Spleen (tissue), 11 donors: Measurements from ENCODE around the gene ZC3H7B. TPM values are rescaled to one million over a fixed set of nuclear protein-coding genes. Genes with fewer than 3 reads are reported as not detected.

Source experiments
- DNase-seq: peaks from one replicate; pipeline ENCODE4 v3.0.0-alpha.2; 2020
- H3K27ac ChIP-seq, 8 donors: fragments of 200-600 bp; sonication (generic) in 7 of 8; 1 replicate in 4 of 8; 2 replicates in 4 of 8; pipeline versions ENCODE4 v1.5.0 to v1.8.0; 2016 to 2021; ENCODE audit warnings: inconsistent platforms in 4 of 8, mild to moderate bottlenecking in 4 of 8, moderate library complexity in 1 of 8
- H3K27me3 ChIP-seq, 7 donors: fragments of 200-600 bp; sonication (generic) in 6 of 7; replicated peaks in 1 of 7; 1 replicate in 4 of 7; 2 replicates in 3 of 7; pipeline versions ENCODE4 v1.5.0 to v1.8.0; 2016 to 2021; ENCODE audit warnings: inconsistent platforms in 3 of 7, mild to moderate bottlenecking in 1 of 7
- H3K36me3 ChIP-seq, 6 donors: fragments of 200-600 bp; sonication (generic) in 5 of 6; 1 replicate in 4 of 6; 2 replicates in 2 of 6; pipeline versions ENCODE4 v1.5.0 to v1.8.0; 2016 to 2021; ENCODE audit warnings: inconsistent platforms in 2 of 6
- H3K4me1 ChIP-seq, 6 donors: fragments of 200-600 bp; sonication (generic) in 5 of 6; 1 replicate in 3 of 6; 2 replicates in 3 of 6; pipeline versions ENCODE4 v1.5.0 to v1.8.0; 2016 to 2021; ENCODE audit warnings: inconsistent platforms in 3 of 6
- H3K4me3 ChIP-seq, 8 donors: fragments of 200-600 bp; sonication (generic) in 7 of 8; 1 replicate in 4 of 8; 2 replicates in 4 of 8; pipeline versions ENCODE4 v1.5.0 to v1.8.0; 2016 to 2021; ENCODE audit warnings: inconsistent platforms in 4 of 8, mild to moderate bottlenecking in 4 of 8, moderate library complexity in 2 of 8
- H3K9me3 ChIP-seq, 8 donors: fragments of 200-600 bp; sonication (generic) in 7 of 8; 1 replicate in 4 of 8; 2 replicates in 4 of 8; pipeline versions ENCODE4 v1.5.0 to v1.8.0; 2016 to 2021; ENCODE audit warnings: inconsistent platforms in 4 of 8
- POLR2A ChIP-seq, 3 donors: fragments of 450-650 bp; IDR thresholded peaks; one replicate each; pipeline ENCODE4 v1.5.1; 2017; ENCODE audit warnings: antibody characterized with exemption in 3 of 3, mild to moderate bottlenecking in 1 of 3
- POLR2AphosphoS5 ChIP-seq, 3 donors: sonication (generic); formaldehyde crosslinking; IDR thresholded peaks; one replicate each; pipeline ENCODE4 v1.5.1; 2017; ENCODE audit warnings: antibody characterized with exemption in 3 of 3
- WGBS, 5 donors: extraction: QIAGEN DNeasy Blood & Tissue Kit in 3 of 5; methylation state at CpG; one replicate each; pipeline versions ENCODE4 v1.1.5 to v1.1.7; 2013 to 2018; 5-methylcytosine and 5-hydroxymethylcytosine counted together
- intact Hi-C: fragments of 100-400 bp; cut with DNase I; formaldehyde crosslinking; loops from one replicate; pipeline ENCODE4 v1.15.0; 2023; ENCODE audit warnings: low total_unique reads
- polyA plus RNA-seq, 3 donors: library from polyadenylated mRNA; stranded (reverse); fragments of 200-250 nt; gene quantifications; one replicate each; pipeline ENCODE4 v1.2.1, GENCODE V29; 2013
- total RNA-seq, 7 donors: library from RNA; depleted of rRNA in 3 of 7; stranded (reverse); fragments of >200 nt in 3 of 7; fragmentation: NEBNext Ultra II Directional in 4 of 7; extraction: Animal tissue kit (Norgen Biotek cat#: 25700) in 4 of 7; gene quantifications; one replicate each; pipeline versions ENCODE4 v1.1.0 to v1.2.1, GENCODE V29; 2016 to 2021
- TF ChIP-seq, protein P1 (sequence below), 11 experiments: fragments of 200-600 bp in 7 of 11; fragments of 450-650 bp in 4 of 11; sonication (generic) in 4 of 11; IDR thresholded peaks in 8 of 11; conservative IDR thresholded peaks in 3 of 11; 1 replicate in 7 of 11; 2 replicates in 4 of 11; pipeline versions ENCODE4 v1.4.0 to v1.8.0; 2016 to 2021; ENCODE audit warnings: antibody characterized with exemption in 11 of 11, inconsistent platforms in 4 of 11, mild to moderate bottlenecking in 1 of 11
- donor health status: healthy with polysubstance abuse.
- donor health status: DM: no; HTN: no; CAD: no; lungs with moderate emphysema.
- donor health status: DM: no; HTN: no; CAD: no.
- donor health status: Bipolar disorder and iron deficiency.
- donor health status: healthy.
- donor health status: DM: no; HTN: no; CAD: no.
- donor health status: DM: yes; HTN: yes; CAD: no.

ZC3H7B gene
- total and polyA plus RNA-seq, 10 donors: 10.5 to 59.1 (median 46.9) TPM

GRCh38 chr22:41367680-41368542, 66.6 kb downstream of the ZC3H7B start:
- peak overlapping the region; percentile 15 to 64 (median 38) for H3K4me3 ChIP-seq
- 52 to 89% (median 82%) methylated on average over 7 to 18 of the region's 18 CpGs for WGBS, 5 donors
- peak in 1 of 3 donors; percentile 20 for TF ChIP-seq POLR2AphosphoS5 (IDR thresholded peaks at IDR 0.05)
- no peak for TF ChIP-seq POLR2A (IDR thresholded peaks at IDR 0.05)
- TF ChIP-seq, protein P1, sequence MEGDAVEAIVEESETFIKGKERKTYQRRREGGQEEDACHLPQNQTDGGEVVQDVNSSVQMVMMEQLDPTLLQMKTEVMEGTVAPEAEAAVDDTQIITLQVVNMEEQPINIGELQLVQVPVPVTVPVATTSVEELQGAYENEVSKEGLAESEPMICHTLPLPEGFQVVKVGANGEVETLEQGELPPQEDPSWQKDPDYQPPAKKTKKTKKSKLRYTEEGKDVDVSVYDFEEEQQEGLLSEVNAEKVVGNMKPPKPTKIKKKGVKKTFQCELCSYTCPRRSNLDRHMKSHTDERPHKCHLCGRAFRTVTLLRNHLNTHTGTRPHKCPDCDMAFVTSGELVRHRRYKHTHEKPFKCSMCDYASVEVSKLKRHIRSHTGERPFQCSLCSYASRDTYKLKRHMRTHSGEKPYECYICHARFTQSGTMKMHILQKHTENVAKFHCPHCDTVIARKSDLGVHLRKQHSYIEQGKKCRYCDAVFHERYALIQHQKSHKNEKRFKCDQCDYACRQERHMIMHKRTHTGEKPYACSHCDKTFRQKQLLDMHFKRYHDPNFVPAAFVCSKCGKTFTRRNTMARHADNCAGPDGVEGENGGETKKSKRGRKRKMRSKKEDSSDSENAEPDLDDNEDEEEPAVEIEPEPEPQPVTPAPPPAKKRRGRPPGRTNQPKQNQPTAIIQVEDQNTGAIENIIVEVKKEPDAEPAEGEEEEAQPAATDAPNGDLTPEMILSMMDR (IDR thresholded peaks at IDR 0.05 in 8 of 11, conservative IDR thresholded peaks at IDR 0.05 in 3 of 11): peak in 1 of 11 experiments; percentile 0
- H3K4me1 ChIP-seq: peaks cover 7 to 30% (median 20%) of the 10 kb centered on the region in 6 donors
- H3K27ac ChIP-seq: peak overlapping the region in 7 of 8 donors; percentile 20 to 70 (median 58)
- H3K36me3 ChIP-seq: no peaks in the 10 kb centered on the region
- H3K27me3 ChIP-seq: peaks cover 0 to 13% (median 0%) of the 10 kb centered on the region in 7 donors
- intact Hi-C loops: no loop called here
- no peak for DNase-seq
- no peaks in the 10 kb centered on the region for H3K9me3 ChIP-seq

DNA sequence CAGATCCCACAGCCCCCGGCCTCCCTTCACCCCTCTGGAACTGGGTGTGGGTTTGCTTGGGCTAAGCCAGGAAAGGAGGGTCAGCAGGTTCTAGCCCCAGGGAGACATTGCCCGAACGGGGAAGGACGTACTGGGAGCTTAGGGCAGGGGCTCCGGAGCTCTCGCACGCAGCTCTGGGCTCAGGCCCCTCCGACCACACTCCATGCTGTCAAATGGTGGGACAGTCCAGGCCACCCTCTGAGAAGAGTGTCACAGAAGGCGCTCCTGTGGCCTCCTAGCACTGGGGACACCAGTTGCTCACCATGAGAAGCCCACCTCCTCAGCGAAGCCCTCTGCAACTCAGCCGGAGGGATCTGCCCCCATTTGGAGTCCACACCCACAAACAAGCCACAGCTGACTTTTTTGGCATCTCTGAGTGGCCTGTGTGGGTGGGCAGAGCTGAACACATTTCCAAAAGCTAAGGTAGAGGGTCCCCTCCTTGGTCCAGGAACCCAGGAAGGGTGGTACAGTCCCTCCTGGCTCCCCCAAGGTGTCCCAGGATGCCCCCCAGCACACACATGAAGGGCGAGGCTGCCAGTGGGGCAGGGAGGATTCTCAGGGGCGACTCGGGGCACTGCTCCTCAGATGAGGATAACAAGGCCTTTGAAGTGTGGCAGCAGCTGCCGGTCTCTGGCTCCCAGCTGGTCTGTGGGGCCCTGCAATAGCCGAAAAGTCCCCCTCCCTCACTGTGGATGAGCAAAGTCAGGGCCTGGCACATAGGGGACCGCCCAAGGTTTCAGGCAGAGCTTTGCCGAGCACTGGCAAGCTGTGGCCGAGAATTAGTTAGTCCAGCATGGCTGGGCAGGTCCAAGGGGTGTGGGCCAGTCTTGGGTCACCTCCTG, 67.5 kb downstream of the ZC3H7B start:
- WGBS, 5 donors: 75 to 87% (median 80%) methylated on average over 8 to 19 of the region's 19 CpGs
- peaks cover 7 to 30% (median 20%) of the 10 kb centered on the region in 6 donors for H3K4me1 ChIP-seq
- H3K27me3 ChIP-seq: peaks cover 0 to 13% (median 0%) of the 10 kb centered on the region in 7 donors
- TF ChIP-seq POLR2AphosphoS5 (IDR thresholded peaks at IDR 0.05): no peak
- H3K4me3 ChIP-seq: peak overlapping the region in 6 of 8 donors; percentile 7 to 64 (median 38)
- no peaks in the 10 kb centered on the region for H3K9me3 ChIP-seq
- DNase-seq: no peak
- intact Hi-C loops: no loop called here
- H3K36me3 ChIP-seq: no peaks in the 10 kb centered on the region
- H3K27ac ChIP-seq: peak overlapping the region in 6 of 8 donors; percentile 22 to 70 (median 59)

DNA sequence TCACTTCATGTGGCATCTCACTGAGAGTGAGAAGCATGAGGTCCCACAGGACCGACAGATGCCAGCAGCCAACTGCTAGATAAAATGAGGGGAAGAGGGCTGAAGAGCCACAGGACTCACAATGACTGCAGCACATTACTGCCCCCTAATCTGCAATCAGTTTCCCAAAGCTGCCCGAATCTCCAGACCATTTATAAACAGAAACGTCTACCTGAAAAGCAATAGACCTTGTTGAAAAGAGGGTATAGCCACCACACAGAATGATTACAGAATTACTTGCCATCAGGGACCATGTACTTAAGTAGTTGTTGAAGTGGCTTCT, 68.1 kb downstream of the ZC3H7B start:
- H3K27ac ChIP-seq: peak overlapping the region in 3 of 8 donors; percentile 58 to 63 (median 60)
- peaks cover 7 to 30% (median 20%) of the 10 kb centered on the region in 6 donors for H3K4me1 ChIP-seq
- WGBS, 5 donors: 43 to 76% (median 62%) methylated on average over 3 of the region's 3 CpGs
- H3K4me3 ChIP-seq: peak overlapping the region in 2 of 8 donors; percentile 45 to 64
- intact Hi-C loops: no loop called here
- no peak for TF ChIP-seq POLR2A (IDR thresholded peaks at IDR 0.05)
- TF ChIP-seq POLR2AphosphoS5 (IDR thresholded peaks at IDR 0.05): no peak
- TF ChIP-seq, protein P1 (IDR thresholded peaks at IDR 0.05 in 8 of 11, conservative IDR thresholded peaks at IDR 0.05 in 3 of 11): no peak
- peaks cover 0 to 13% (median 0%) of the 10 kb centered on the region in 7 donors for H3K27me3 ChIP-seq
- DNase-seq: no peak
- H3K36me3 ChIP-seq: no peaks in the 10 kb centered on the region
- no peaks in the 10 kb centered on the region for H3K9me3 ChIP-seq

DNA sequence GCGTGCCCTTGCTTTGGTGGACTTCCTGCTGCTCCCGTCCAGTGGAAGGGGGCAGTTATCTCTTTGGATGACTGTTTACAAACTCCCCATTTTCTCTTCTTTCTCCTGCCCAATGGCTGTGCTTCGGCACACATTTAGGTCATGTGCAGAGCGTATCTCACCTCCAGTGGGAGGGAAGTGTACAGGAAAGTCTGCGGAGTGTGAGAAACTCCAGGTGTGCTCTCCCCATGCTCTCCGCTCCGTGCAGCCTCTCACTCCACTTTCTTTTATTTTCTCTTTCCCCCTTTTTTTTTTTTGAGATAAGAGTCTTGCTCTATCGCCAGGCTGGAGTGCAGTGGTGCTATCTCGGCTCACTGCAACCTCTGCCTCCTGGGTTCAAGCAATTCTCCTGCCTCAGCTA, 68.5 kb downstream of the ZC3H7B start:
- Histone ChIP-seq H3K27ac (no peak overlapping the region), H3K36me3 (no peaks in the 10 kb centered on the region), H3K4me3 (peak overlapping the region in 1 of 8 donors; percentile 45), H3K27me3 (peaks cover 0 to 13% (median 0%) of the 10 kb centered on the region in 7 donors), H3K9me3 (no peaks in the 10 kb centered on the region), H3K4me1 (peaks cover 7 to 32% (median 21%) of the 10 kb centered on the region in 6 donors)
- TF ChIP-seq POLR2AphosphoS5 (IDR thresholded peaks at IDR 0.05): no peak
- TF ChIP-seq POLR2A (IDR thresholded peaks at IDR 0.05): no peak
- TF ChIP-seq, protein P1 (IDR thresholded peaks at IDR 0.05 in 8 of 11, conservative IDR thresholded peaks at IDR 0.05 in 3 of 11): no peak
- intact Hi-C loops: no loop called here
- WGBS, 5 donors: 75 to 91% (median 84%) methylated on average over 9 of the region's 9 CpGs
- no peak for DNase-seq
